ENCODE measurements around the gene ANXA8. TPM values are rescaled to one million over a fixed set of nuclear protein-coding genes. Genes with fewer than 3 reads are reported as not detected.
A peak's percentile ranks its signal among the peaks of the same experiment; 100 is the strongest.
"Not testable (repeated sequence)": the region's sequence is repeated elsewhere in the genome, so short reads cannot be mapped to it uniquely, and the experiment has no call there.

Gene ANXA8
- total and polyA plus RNA-seq, 5 donors from 2014 or later = not detected

DNA sequence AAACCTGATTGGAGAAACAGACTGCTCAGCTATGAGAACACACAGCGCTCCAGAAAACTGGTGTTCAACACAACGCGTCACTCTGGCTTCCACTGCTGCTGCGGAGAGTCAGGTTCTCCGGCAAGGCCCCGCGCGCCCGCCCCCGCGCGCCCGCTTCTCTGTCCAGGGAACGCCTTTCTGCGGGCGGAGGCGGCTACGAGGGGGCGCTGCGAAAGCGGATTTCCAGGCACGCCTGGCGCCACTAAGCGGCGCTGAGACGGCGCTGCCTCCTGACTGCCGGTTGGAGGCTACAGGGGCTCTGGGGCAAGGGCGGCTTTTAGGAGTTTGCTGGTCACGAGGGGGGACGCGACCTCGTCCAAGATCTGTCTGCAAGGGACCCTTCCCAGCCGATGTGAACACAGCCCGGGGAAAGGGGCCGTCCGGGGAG lies 22.6 kb downstream of the ANXA8 start:
- not testable (repeated sequence) for DNase-seq; H3K9me3 Mint-ChIP-seq; H3K27ac ChIP-seq (ENCODE audit: insufficient read depth, low read length, poor library complexity, severe bottlenecking); H3K27me3 Mint-ChIP-seq; H3K36me3 ChIP-seq (ENCODE audit: control insufficient read depth, insufficient read depth, low read length); H3K27ac Mint-ChIP-seq; H3K4me1 Mint-ChIP-seq; H3K4me3 ChIP-seq (ENCODE audit: low read depth, low read length); H3K9me3 ChIP-seq (ENCODE audit: control insufficient read depth in 2 of 2, low read length in 2 of 2); H3K27me3 ChIP-seq (ENCODE audit: control insufficient read depth, insufficient read depth, low read length); H3K4me3 Mint-ChIP-seq; H3K36me3 Mint-ChIP-seq; H3K4me1 ChIP-seq (ENCODE audit: control insufficient read depth, insufficient read depth, low read length, poor library complexity, severe bottlenecking)
- ATAC-seq (ENCODE audit: low read depth in 2 of 2) = peak in 1 of 2 donors; percentile 48

DNA sequence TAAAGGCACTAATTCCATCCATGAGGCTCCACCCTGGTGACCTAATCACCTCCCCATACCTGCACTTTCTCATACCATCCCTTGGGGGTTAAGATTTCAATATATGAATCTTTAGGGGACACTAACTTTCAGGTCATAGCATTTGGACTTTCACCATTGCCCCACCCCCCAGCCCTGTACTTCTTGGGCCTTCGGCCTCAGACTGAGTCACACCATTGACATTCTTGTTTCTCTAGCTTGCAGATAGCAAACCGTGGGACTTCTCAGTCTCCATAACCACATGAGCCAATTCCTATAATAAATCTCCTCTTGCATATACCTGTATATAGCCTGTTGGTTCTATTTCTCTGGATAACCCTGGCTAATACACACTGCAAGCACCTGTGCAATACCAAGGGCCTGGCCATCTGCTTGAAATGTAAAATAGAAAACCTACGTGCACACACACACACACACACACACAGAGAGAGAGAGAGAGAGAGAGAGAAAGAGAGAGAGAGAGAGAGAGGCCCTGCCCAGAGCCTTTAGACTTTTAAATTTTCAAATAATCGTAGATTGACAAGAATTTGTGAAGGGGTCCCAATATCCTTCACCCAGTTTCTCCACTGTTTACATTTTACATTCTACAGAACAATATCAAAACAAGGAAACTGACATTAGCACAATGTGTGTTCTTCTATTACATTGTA lies 25.3 kb downstream of the ANXA8 start:
- no peaks in the 10 kb centered on the region for H3K36me3 Mint-ChIP-seq
- H3K4me3 Mint-ChIP-seq = no peak overlapping the region
- no peaks in the 10 kb centered on the region for H3K9me3 Mint-ChIP-seq
- Histone ChIP-seq H3K36me3 (ENCODE audit: control insufficient read depth, insufficient read depth, low read length) (no peaks in the 10 kb centered on the region), H3K9me3 (ENCODE audit: control insufficient read depth in 2 of 2, low read length in 2 of 2) (no peaks in the 10 kb centered on the region), H3K27ac (ENCODE audit: insufficient read depth, low read length, poor library complexity, severe bottlenecking) (no peak overlapping the region), H3K4me3 (ENCODE audit: low read depth, low read length) (no peak overlapping the region), H3K4me1 (ENCODE audit: control insufficient read depth, insufficient read depth, low read length, poor library complexity, severe bottlenecking) (no peaks in the 10 kb centered on the region), H3K27me3 (ENCODE audit: control insufficient read depth, insufficient read depth, low read length) (no peaks in the 10 kb centered on the region)
- no peak overlapping the region for H3K27ac Mint-ChIP-seq
- ATAC-seq (ENCODE audit: low read depth in 2 of 2) (no peak), DNase-seq (no peak)
- H3K4me1 Mint-ChIP-seq = peaks cover 0 to 2% (median 0%) of the 10 kb centered on the region in 4 donors
- peaks cover 6% of the 10 kb centered on the region for H3K27me3 Mint-ChIP-seq

DNA sequence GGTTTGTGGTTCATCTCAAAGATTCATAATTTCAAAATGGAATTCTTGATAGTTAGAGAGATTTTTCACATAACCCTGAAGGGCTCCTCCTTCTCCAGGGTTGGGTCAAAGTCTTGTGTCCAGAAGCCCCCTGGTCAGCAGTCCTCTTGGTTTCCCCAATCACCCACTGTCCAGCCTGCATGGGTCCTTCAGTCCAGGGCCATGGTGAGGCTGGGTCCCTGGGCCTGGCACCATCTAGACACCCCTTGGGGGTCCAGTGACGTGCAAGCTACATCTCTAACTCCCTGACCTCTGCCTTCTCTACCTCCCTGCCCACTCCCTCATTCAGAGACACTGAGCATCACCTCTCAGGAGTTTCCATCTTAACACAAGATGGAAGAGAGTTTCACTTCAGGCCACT lies 26.1 kb downstream of the ANXA8 start:
- ATAC-seq (ENCODE audit: low read depth in 2 of 2) (no peak), DNase-seq (no peak)
- Histone ChIP-seq H3K4me1 (ENCODE audit: control insufficient read depth, insufficient read depth, low read length, poor library complexity, severe bottlenecking) (no peaks in the 10 kb centered on the region), H3K4me3 (ENCODE audit: low read depth, low read length) (no peak overlapping the region), H3K36me3 (ENCODE audit: control insufficient read depth, insufficient read depth, low read length) (no peaks in the 10 kb centered on the region), H3K9me3 (ENCODE audit: control insufficient read depth in 2 of 2, low read length in 2 of 2) (no peaks in the 10 kb centered on the region), H3K27me3 (ENCODE audit: control insufficient read depth, insufficient read depth, low read length) (no peaks in the 10 kb centered on the region), H3K27ac (ENCODE audit: insufficient read depth, low read length, poor library complexity, severe bottlenecking) (no peak overlapping the region)
- Mint-ChIP-seq H3K36me3 (no peaks in the 10 kb centered on the region), H3K4me3 (no peak overlapping the region), H3K27ac (no peak overlapping the region), H3K9me3 (no peaks in the 10 kb centered on the region), H3K27me3 (peaks cover 6% of the 10 kb centered on the region), H3K4me1 (peaks cover 0 to 2% (median 0%) of the 10 kb centered on the region in 4 donors)

DNA sequence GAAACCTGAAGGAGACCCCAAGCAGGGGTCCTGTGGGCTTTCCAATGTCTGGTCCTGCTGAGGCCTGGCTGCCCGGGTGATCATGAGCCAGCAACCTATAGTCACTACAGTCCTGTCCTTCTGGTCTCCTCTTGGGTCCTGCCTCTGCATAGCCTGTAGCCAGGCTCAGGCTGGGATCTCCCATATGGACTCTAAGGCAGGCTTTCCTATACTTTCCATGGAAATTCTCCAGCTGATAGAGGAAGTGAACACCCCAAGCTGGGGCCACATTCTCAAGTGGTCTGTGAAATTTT lies 26.4 kb downstream of the ANXA8 start:
- ATAC-seq (ENCODE audit: low read depth in 2 of 2) (no peak), DNase-seq (no peak)
- Histone ChIP-seq H3K4me3 (ENCODE audit: low read depth, low read length) (no peak overlapping the region), H3K4me1 (ENCODE audit: control insufficient read depth, insufficient read depth, low read length, poor library complexity, severe bottlenecking) (no peaks in the 10 kb centered on the region), H3K27me3 (ENCODE audit: control insufficient read depth, insufficient read depth, low read length) (no peaks in the 10 kb centered on the region), H3K9me3 (ENCODE audit: control insufficient read depth in 2 of 2, low read length in 2 of 2) (no peaks in the 10 kb centered on the region), H3K27ac (ENCODE audit: insufficient read depth, low read length, poor library complexity, severe bottlenecking) (no peak overlapping the region), H3K36me3 (ENCODE audit: control insufficient read depth, insufficient read depth, low read length) (no peaks in the 10 kb centered on the region)
- Mint-ChIP-seq H3K9me3 (no peaks in the 10 kb centered on the region), H3K27ac (no peak overlapping the region), H3K4me1 (peaks cover 0 to 2% (median 0%) of the 10 kb centered on the region in 4 donors), H3K27me3 (peaks cover 8% of the 10 kb centered on the region), H3K36me3 (no peaks in the 10 kb centered on the region), H3K4me3 (no peak overlapping the region)

DNA sequence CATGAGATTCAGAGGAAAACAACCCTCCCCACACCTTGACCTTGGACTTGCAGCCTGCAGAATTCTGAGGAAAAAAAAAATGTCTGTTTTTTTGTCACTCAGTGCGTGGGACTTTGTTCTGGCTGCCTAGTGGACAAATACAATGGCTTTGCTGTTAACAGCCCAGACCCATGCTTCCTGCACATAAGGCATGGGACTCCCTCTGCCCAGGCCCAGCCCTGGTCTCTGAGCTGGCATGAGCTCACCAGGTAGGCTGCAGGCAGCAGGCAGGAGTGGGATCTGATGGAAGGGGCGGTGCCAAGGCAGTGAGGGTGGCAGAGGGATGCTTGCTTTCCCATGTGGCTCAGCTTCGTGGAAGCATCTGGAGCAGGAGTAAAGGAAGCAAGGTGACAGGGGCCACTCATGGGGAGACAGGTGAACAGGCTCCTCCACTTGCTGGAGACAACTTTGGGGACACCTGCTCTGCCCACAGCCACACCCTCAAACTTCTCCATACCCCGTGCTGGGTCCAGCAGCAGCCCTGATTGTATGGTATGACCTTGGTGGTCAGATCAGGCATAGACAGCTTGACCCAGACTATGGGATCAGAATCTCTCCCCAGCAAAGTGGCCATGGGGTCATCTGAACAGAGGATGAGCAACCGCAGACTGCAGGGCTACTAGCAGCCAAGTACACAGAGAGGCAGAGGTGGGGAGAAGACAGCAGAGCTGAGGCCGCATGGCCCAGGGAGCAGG lies 27.0 kb downstream of the ANXA8 start:
- no peak overlapping the region for H3K27ac ChIP-seq (ENCODE audit: insufficient read depth, low read length, poor library complexity, severe bottlenecking)
- DNase-seq (no peak), ATAC-seq (ENCODE audit: low read depth in 2 of 2) (no peak)
- H3K4me3 ChIP-seq (ENCODE audit: low read depth, low read length) = no peak overlapping the region
- H3K4me1 ChIP-seq (ENCODE audit: control insufficient read depth, insufficient read depth, low read length, poor library complexity, severe bottlenecking) = no peaks in the 10 kb centered on the region
- Mint-ChIP-seq H3K4me3 (no peak overlapping the region), H3K36me3 (no peaks in the 10 kb centered on the region), H3K4me1 (peaks cover 0 to 2% (median 0%) of the 10 kb centered on the region in 4 donors), H3K9me3 (no peaks in the 10 kb centered on the region), H3K27ac (no peak overlapping the region), H3K27me3 (peaks cover 10% of the 10 kb centered on the region)
- H3K36me3 ChIP-seq (ENCODE audit: control insufficient read depth, insufficient read depth, low read length) = no peaks in the 10 kb centered on the region
- no peaks in the 10 kb centered on the region for H3K9me3 ChIP-seq (ENCODE audit: control insufficient read depth in 2 of 2, low read length in 2 of 2)
- no peaks in the 10 kb centered on the region for H3K27me3 ChIP-seq (ENCODE audit: control insufficient read depth, insufficient read depth, low read length)

DNA sequence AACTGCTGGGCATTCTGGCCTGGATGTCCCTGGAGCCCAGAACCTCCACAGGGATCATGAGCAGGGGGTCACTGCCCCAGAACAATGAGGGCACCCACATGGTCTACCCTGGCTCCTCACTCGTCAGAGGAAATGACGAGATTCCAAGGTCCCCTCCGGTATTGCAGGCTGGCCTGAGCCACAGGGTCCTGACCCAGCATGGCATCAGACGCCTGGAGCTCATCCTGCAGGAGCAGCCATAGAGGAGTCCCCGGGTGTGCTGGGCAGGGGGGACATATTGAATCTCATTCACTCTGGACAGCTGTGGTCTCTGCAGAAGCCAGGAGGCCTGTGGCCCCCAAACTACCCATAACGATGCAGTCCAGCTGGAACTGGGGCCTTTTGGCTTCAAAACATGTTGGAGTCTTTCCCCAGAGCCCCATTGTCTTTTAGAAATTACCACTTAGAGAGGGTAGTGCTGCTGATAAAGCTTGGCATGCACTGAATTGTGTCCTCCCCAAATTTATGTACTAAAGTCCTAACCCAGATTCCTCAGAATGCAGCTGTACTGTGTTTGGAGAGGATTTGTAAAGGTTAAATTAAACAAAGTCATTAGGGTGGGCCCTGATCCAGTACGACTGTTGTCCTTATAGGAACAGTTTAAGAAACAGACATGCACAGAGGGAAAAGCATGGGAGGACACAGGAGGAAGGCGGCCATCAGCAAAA lies 27.7 kb downstream of the ANXA8 start:
- no peaks in the 10 kb centered on the region for H3K9me3 Mint-ChIP-seq
- Histone ChIP-seq H3K36me3 (ENCODE audit: control insufficient read depth, insufficient read depth, low read length) (no peaks in the 10 kb centered on the region), H3K9me3 (ENCODE audit: control insufficient read depth in 2 of 2, low read length in 2 of 2) (no peaks in the 10 kb centered on the region), H3K27ac (ENCODE audit: insufficient read depth, low read length, poor library complexity, severe bottlenecking) (no peak overlapping the region), H3K4me3 (ENCODE audit: low read depth, low read length) (no peak overlapping the region), H3K4me1 (ENCODE audit: control insufficient read depth, insufficient read depth, low read length, poor library complexity, severe bottlenecking) (no peaks in the 10 kb centered on the region), H3K27me3 (ENCODE audit: control insufficient read depth, insufficient read depth, low read length) (no peaks in the 10 kb centered on the region)
- ATAC-seq (ENCODE audit: low read depth in 2 of 2) = no peak
- H3K27me3 Mint-ChIP-seq = peaks cover 10% of the 10 kb centered on the region
- DNase-seq = no peak
- H3K36me3 Mint-ChIP-seq = no peaks in the 10 kb centered on the region
- H3K4me3 Mint-ChIP-seq = no peak overlapping the region
- H3K4me1 Mint-ChIP-seq = no peaks in the 10 kb centered on the region
- no peak overlapping the region for H3K27ac Mint-ChIP-seq

DNA sequence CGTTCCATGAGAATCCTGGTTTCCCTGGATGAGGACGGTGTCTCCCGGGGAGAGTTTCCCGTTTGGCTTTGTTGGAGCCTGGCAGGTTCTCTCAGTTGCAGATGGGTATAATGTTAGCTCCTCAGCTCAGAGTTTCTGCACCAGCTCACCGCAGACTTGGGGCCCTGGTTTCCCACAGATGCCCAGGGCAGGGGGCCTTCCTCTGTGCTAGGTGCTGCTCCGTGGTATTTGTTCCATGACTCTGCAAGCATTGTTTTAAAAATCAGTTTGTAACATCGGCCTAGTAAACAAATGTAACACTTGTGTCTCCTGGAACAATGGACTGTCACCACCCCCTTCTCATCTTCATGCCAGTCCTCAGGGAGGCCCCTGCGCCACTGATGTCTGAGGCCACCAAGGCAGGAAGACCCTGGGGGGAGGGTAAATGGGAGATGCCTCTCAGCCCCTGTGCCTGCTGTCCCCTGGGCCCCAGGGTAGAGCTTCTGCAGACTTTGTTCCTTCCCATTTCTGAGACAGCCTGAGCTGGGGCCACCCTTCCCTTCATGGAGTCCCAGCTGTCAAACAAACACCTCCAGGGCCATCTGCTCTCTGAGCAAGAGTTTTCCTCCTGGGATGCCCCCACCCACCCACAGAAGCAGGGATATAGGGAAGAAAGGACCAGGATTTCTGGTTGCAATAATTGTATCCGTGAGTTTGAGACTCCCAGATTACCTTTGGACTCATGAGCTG lies 28.4 kb downstream of the ANXA8 start:
- H3K27me3 ChIP-seq (ENCODE audit: control insufficient read depth, insufficient read depth, low read length); H3K4me1 Mint-ChIP-seq; H3K9me3 Mint-ChIP-seq; H3K4me3 Mint-ChIP-seq; H3K9me3 ChIP-seq (ENCODE audit: control insufficient read depth in 2 of 2, low read length in 2 of 2); H3K27ac ChIP-seq (ENCODE audit: insufficient read depth, low read length, poor library complexity, severe bottlenecking); ATAC-seq (ENCODE audit: low read depth in 2 of 2); H3K4me1 ChIP-seq (ENCODE audit: control insufficient read depth, insufficient read depth, low read length, poor library complexity, severe bottlenecking); H3K36me3 Mint-ChIP-seq; H3K27ac Mint-ChIP-seq; H3K4me3 ChIP-seq (ENCODE audit: low read depth, low read length); H3K36me3 ChIP-seq (ENCODE audit: control insufficient read depth, insufficient read depth, low read length); DNase-seq: not testable (repeated sequence)
- H3K27me3 Mint-ChIP-seq = peaks cover 10% of the 10 kb centered on the region
